Measurements from ENCODE around the gene PEMT. TPM values are rescaled to one million over a fixed set of nuclear protein-coding genes. Genes with fewer than 3 reads are reported as not detected.

PEMT gene
- total RNA-seq, 1 donor from 2014 or later, result 87.2 TPM

- TF ChIP-seq CTCF (IDR thresholded peaks at IDR 0.05; ENCODE audit: insufficient read depth, low read length, poor library complexity, severe bottlenecking), result no peak
- H3K4me3 ChIP-seq (ENCODE audit: low read depth, low read length), result peak overlapping the region; percentile 41
- H3K36me3 ChIP-seq (ENCODE audit: control insufficient read depth, insufficient read depth, low read length), result peaks cover 1% of the 10 kb centered on the region
- H3K27me3 ChIP-seq (ENCODE audit: control insufficient read depth, insufficient read depth, low read length), result peaks cover 20% of the 10 kb centered on the region
- no peak for DNase-seq (ENCODE audit: low read depth)
These were observed 96.5 kb downstream of the PEMT start for GRCh38 chr17:17494870-17495535.

GRCh38 chr17:17494499-17494869 lies 97.0 kb downstream of the PEMT start:
- no peak for DNase-seq (ENCODE audit: low read depth)
- Histone ChIP-seq H3K27me3 (ENCODE audit: control insufficient read depth, insufficient read depth, low read length) (peaks cover 17% of the 10 kb centered on the region), H3K4me3 (ENCODE audit: low read depth, low read length) (peak overlapping the region; percentile 41), H3K36me3 (ENCODE audit: control insufficient read depth, insufficient read depth, low read length) (peaks cover 1% of the 10 kb centered on the region)
- no peak for TF ChIP-seq CTCF (IDR thresholded peaks at IDR 0.05; ENCODE audit: insufficient read depth, low read length, poor library complexity, severe bottlenecking)

- H3K4me3 ChIP-seq (ENCODE audit: low read depth, low read length), result no peak overlapping the region
- peaks cover 17% of the 10 kb centered on the region for H3K27me3 ChIP-seq (ENCODE audit: control insufficient read depth, insufficient read depth, low read length)
- H3K36me3 ChIP-seq (ENCODE audit: control insufficient read depth, insufficient read depth, low read length), result peaks cover 1% of the 10 kb centered on the region
- no peak for TF ChIP-seq CTCF (IDR thresholded peaks at IDR 0.05; ENCODE audit: insufficient read depth, low read length, poor library complexity, severe bottlenecking)
- no peak for DNase-seq (ENCODE audit: low read depth)
These were observed 97.5 kb downstream of the PEMT start for GRCh38 chr17:17493986-17494466.

GRCh38 chr17:17493249-17493985 lies 98.1 kb downstream of the PEMT start:
- peaks cover 17% of the 10 kb centered on the region for H3K27me3 ChIP-seq (ENCODE audit: control insufficient read depth, insufficient read depth, low read length)
- no peak overlapping the region for H3K4me3 ChIP-seq (ENCODE audit: low read depth, low read length)
- TF ChIP-seq CTCF (IDR thresholded peaks at IDR 0.05; ENCODE audit: insufficient read depth, low read length, poor library complexity, severe bottlenecking), result no peak
- H3K36me3 ChIP-seq (ENCODE audit: control insufficient read depth, insufficient read depth, low read length), result peaks cover 1% of the 10 kb centered on the region
- DNase-seq (ENCODE audit: low read depth), result no peak

GRCh38 chr17:17492571-17492970 lies 98.9 kb downstream of the PEMT start:
- no peak for TF ChIP-seq CTCF (IDR thresholded peaks at IDR 0.05; ENCODE audit: insufficient read depth, low read length, poor library complexity, severe bottlenecking)
- DNase-seq (ENCODE audit: low read depth), result no peak
- Histone ChIP-seq H3K27me3 (ENCODE audit: control insufficient read depth, insufficient read depth, low read length) (peaks cover 17% of the 10 kb centered on the region), H3K36me3 (ENCODE audit: control insufficient read depth, insufficient read depth, low read length) (peaks cover 1% of the 10 kb centered on the region), H3K4me3 (ENCODE audit: low read depth, low read length) (no peak overlapping the region)
